GM12873 (cell line): ENCODE measurements around the gene LAMA4.

Experiments
- TF ChIP-seq, protein P1 (sequence below): IDR thresholded peaks from 2 replicates; pipeline ENCODE4 v1.5.1; 2012; ENCODE audit warnings: low read depth, mild to moderate bottlenecking, moderate library complexity, low read length, control low read depth; ENCODE audit not compliant: insufficient read depth; ENCODE audit errors: missing control alignments

The LAMA4 gene

GRCh38 chr6:112087916-112088315 lies 166.5 kb downstream of the LAMA4 start:
- TF ChIP-seq, protein P1, sequence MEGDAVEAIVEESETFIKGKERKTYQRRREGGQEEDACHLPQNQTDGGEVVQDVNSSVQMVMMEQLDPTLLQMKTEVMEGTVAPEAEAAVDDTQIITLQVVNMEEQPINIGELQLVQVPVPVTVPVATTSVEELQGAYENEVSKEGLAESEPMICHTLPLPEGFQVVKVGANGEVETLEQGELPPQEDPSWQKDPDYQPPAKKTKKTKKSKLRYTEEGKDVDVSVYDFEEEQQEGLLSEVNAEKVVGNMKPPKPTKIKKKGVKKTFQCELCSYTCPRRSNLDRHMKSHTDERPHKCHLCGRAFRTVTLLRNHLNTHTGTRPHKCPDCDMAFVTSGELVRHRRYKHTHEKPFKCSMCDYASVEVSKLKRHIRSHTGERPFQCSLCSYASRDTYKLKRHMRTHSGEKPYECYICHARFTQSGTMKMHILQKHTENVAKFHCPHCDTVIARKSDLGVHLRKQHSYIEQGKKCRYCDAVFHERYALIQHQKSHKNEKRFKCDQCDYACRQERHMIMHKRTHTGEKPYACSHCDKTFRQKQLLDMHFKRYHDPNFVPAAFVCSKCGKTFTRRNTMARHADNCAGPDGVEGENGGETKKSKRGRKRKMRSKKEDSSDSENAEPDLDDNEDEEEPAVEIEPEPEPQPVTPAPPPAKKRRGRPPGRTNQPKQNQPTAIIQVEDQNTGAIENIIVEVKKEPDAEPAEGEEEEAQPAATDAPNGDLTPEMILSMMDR, result no peak

DNA sequence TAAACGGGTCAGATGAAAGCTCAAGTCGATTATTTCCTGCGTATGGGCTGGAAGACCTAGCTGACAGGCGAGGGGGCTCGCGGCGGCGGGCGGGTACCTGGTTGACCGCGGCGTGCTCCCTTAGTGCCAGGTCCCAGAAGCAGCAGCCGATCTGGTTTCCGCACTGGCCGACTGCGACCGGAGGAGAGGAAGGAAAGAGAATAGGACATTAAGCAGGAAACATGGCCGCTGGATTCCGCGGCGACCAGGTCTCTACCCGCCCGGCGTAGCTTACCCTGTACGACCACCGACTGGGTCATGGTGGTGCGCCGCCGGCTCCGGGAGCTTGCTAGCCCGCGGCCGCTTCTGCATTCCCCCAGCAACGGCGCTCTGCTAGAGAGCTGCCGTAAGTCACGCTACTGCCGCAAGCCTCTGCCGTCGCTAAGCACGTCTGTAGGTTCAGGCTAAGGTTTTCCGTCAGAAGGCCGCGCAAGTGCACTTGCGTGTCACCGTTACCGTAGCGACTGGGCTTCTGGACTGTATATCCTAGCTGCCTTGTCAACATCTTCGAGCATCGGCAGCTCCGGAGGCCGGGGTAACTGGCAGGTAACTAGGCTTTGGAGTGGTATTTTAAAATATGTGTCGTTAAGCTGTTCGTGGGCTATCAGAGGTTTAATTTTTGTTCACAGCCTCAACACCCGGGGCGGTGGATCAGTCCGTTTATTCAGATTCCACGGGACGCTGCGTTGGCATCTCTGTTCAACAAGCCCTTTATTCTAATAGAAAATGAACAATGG lies 167.0 kb downstream of the LAMA4 start, which contains the start of the genes FAM229B and TUBE1:
TSS of gene FAM229B (plus strand) at position 456 of the 776 bp plus-strand sequence. CDS start 11,693 bp downstream, outside the sequence.
TSS of gene TUBE1 (minus strand) at position 347 of the 776 bp plus-strand sequence. CDS start at position 299, 48 bp downstream.
- TF ChIP-seq, protein P1, result peak; percentile 8

DNA sequence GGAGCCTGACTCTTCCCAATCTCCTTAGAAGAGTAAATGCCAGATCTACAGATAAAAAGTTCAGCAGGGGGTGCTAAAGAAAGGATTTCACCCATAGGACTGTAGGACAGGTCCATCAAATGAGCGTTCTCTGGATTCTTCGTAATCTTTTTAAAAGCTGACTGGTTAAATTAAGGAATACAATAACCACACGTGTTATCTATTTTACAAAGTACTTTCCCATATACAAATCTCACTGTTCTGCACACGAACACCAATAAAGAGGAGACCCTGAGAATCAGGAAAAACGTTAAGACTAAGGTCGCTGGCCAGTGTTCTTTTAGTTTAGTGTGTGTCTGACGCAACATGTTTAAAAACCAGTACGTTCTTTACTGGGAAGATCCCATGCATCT lies 167.6 kb downstream of the LAMA4 start:
- TF ChIP-seq, protein P1, result no peak

GRCh38 chr6:112085286-112086065 lies 168.9 kb downstream of the LAMA4 start:
- TF ChIP-seq, protein P1, result no peak

GRCh38 chr6:112081569-112081968 lies 172.8 kb downstream of the LAMA4 start:
- TF ChIP-seq, protein P1, result no peak

GRCh38 chr6:112066606-112067005 lies 187.8 kb downstream of the LAMA4 start:
- TF ChIP-seq, protein P1, result no peak

DNA sequence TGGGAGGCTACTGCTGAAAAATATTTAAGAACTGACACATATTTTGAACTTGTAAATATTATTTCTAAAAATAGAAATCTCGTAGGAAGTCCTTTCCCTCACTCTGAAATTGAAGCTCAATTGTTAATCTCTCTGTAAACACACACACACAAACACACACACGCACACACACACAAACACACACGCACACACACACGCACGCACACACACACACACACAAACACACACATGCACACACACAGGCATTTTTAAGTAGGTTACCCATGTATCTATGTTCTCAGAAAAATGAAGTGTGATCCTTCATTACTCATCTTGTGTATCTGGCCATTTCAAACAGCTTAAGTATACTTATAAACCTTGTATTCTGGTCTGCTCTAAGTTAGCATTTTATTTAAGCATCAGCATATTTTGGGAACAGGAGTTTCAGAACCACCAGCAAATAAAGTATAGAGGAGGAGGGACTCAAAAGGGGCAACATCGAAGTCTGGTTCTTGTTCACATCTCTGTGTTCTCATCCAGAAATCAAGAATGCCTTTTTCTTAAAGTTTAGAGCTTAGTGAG lies 188.9 kb downstream of the LAMA4 start:
- TF ChIP-seq, protein P1, result no peak
